Glutamatergic neuron (in vitro differentiated cells): Measurements from ENCODE around the gene ROR1. TPM values are rescaled to one million over a fixed set of nuclear protein-coding genes. Genes with fewer than 3 reads are reported as not detected.

ENCODE experiments used
- DNase-seq: peaks from one replicate; pipeline ENCODE4 v3.0.0; 2022
- H3K27ac Mint-ChIP-seq: one replicate; pipeline ENCODE4 v1.8.0; 2020; ENCODE audit warnings: mild to moderate bottlenecking, mixed read lengths, inconsistent platforms; ENCODE audit not compliant: unreplicated experiment
- H3K27me3 Mint-ChIP-seq: one replicate; pipeline ENCODE4 v1.8.0; 2020; ENCODE audit warnings: mild to moderate bottlenecking, moderate library complexity, mixed read lengths, inconsistent platforms; ENCODE audit not compliant: unreplicated experiment
- H3K36me3 Mint-ChIP-seq: one replicate; pipeline ENCODE4 v1.8.0; 2020; ENCODE audit warnings: mild to moderate bottlenecking, mixed read lengths, inconsistent platforms; ENCODE audit not compliant: unreplicated experiment
- H3K4me1 Mint-ChIP-seq: one replicate; pipeline ENCODE4 v1.8.0; 2020; ENCODE audit warnings: mild to moderate bottlenecking, low read depth, mixed read lengths, inconsistent platforms; ENCODE audit not compliant: unreplicated experiment
- H3K4me3 Mint-ChIP-seq: one replicate; pipeline ENCODE4 v1.8.0; 2020; ENCODE audit warnings: mild to moderate bottlenecking, mixed read lengths, inconsistent platforms; ENCODE audit not compliant: unreplicated experiment
- H3K9me3 Mint-ChIP-seq: one replicate; pipeline ENCODE4 v1.8.0; 2020; ENCODE audit warnings: mild to moderate bottlenecking, moderate library complexity, mixed read lengths, inconsistent platforms; ENCODE audit not compliant: unreplicated experiment
- total RNA-seq: library from RNA; stranded (reverse); fragmentation: NEBNext Ultra II Directional; extraction: Animal tissue kit (Norgen Biotek cat#: 25700); gene quantifications from one replicate; pipeline ENCODE4 v1.2.1, GENCODE V29; 2021; ENCODE audit not compliant: unreplicated experiment
- TF ChIP-seq, protein P1 (sequence below): fragments of 200-600 bp; sonication (generic); IDR thresholded peaks from one replicate; pipeline ENCODE4 v1.5.0; 2021; ENCODE audit not compliant: partially characterized antibody, unreplicated experiment

Gene ROR1
- total RNA-seq, 1 donor from 2014 or later: 11.3 TPM

DNA sequence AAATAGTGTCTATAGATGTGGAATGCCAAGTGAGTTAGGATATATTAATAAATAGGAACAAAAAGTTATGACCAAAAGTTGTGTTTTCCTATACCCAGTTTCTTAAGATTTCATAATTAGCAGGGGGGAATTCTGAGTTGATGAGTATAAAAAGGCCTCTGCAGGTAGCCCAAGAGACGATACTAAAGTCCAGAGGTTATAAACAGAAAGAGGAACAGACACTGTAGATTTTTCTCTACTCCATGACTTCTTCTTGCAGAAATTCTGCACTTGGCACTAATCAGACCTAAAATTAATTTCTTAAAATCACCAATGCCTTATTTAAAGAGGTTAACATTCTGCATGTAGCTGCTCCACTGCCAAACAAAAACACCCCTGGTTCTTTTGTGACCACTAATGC, 62.6 kb downstream of the ROR1 start:
- no peak for DNase-seq
- Mint-ChIP-seq H3K27ac (no peak overlapping the region), H3K4me1 (peaks cover 31% of the 10 kb centered on the region), H3K27me3 (no peaks in the 10 kb centered on the region), H3K36me3 (no peaks in the 10 kb centered on the region), H3K9me3 (no peaks in the 10 kb centered on the region), H3K4me3 (no peak overlapping the region)
- TF ChIP-seq, protein P1, sequence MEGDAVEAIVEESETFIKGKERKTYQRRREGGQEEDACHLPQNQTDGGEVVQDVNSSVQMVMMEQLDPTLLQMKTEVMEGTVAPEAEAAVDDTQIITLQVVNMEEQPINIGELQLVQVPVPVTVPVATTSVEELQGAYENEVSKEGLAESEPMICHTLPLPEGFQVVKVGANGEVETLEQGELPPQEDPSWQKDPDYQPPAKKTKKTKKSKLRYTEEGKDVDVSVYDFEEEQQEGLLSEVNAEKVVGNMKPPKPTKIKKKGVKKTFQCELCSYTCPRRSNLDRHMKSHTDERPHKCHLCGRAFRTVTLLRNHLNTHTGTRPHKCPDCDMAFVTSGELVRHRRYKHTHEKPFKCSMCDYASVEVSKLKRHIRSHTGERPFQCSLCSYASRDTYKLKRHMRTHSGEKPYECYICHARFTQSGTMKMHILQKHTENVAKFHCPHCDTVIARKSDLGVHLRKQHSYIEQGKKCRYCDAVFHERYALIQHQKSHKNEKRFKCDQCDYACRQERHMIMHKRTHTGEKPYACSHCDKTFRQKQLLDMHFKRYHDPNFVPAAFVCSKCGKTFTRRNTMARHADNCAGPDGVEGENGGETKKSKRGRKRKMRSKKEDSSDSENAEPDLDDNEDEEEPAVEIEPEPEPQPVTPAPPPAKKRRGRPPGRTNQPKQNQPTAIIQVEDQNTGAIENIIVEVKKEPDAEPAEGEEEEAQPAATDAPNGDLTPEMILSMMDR: no peak

DNA sequence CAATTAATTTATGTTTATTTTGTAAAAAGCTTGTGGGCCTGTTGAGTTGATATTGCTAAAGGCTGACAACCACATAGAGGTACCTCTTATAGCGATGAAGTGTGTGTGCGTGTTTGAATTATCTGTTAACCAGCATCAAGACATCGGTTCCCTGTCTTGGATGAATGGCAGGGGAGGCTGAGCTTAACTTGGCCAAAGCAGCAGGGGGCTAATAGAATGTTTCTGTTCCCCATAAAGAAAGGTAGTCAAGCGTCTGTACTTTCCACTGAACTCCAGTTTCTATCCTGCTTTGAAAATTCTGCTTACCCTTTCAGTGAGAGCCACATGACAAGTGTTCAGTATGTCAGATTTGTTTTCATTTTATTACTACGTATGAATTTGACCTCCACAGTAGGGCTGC, 63.0 kb downstream of the ROR1 start:
- no peak overlapping the region for H3K4me3 Mint-ChIP-seq
- H3K27me3 Mint-ChIP-seq: no peaks in the 10 kb centered on the region
- no peaks in the 10 kb centered on the region for H3K9me3 Mint-ChIP-seq
- H3K27ac Mint-ChIP-seq: no peak overlapping the region
- TF ChIP-seq, protein P1: no peak
- H3K4me1 Mint-ChIP-seq: peaks cover 30% of the 10 kb centered on the region
- no peaks in the 10 kb centered on the region for H3K36me3 Mint-ChIP-seq
- no peak for DNase-seq

DNA sequence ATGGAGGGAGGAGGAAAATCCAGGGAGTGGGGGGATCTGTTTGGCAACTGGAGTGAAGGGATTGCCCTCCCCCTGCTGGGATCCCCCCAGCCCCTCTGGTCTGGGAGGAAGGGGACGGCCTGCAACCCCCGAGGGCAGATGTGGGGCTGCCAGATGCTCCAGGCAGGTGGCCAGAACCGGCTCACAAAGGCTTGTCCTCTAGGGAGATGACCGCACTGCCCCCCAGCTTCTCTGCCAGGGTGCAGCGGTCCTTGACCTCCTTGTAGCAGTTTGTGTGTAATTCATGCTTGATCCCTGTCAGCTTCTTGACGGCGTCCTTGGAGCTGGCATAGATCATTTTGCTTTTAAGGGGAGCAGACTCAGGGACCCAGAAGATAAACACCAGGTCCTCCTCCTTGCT, 69.2 kb downstream of the ROR1 start:
- TF ChIP-seq, protein P1: no peak
- Mint-ChIP-seq H3K36me3 (no peaks in the 10 kb centered on the region), H3K9me3 (peaks cover 12% of the 10 kb centered on the region), H3K27me3 (peaks cover 11% of the 10 kb centered on the region), H3K4me1 (peaks cover 51% of the 10 kb centered on the region), H3K27ac (peak overlapping the region; percentile 84), H3K4me3 (peak overlapping the region; percentile 50)
- DNase-seq: peak; percentile 49

- Mint-ChIP-seq H3K27ac (peak overlapping the region; percentile 84), H3K4me3 (peak overlapping the region; percentile 48), H3K27me3 (peaks cover 11% of the 10 kb centered on the region), H3K4me1 (peaks cover 52% of the 10 kb centered on the region), H3K36me3 (no peaks in the 10 kb centered on the region), H3K9me3 (peaks cover 12% of the 10 kb centered on the region)
- TF ChIP-seq, protein P1: no peak
- no peak for DNase-seq
Observed at GRCh38 chr1:63843884-63844283, 70.1 kb downstream of the ROR1 start.

DNA sequence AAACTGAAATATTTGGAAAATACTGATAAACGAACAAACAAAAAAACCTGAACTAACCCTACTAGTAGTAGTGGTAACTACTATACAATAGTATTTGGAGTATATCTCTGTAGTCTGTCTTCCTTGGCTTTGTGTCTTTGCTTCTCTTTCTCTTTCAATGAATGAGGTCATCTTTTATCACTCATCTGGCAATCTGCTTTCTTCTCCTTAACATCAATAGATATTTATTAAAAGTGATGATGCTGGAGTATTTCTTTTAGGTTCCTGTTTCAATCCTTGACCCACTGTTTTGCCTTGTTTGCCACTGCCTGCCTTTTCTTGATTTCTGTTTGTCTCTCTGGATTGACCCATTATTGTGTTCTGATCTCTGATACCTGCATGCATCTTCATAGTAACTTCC, 71.5 kb downstream of the ROR1 start:
- DNase-seq: no peak
- peaks cover 51% of the 10 kb centered on the region for H3K4me1 Mint-ChIP-seq
- no peaks in the 10 kb centered on the region for H3K36me3 Mint-ChIP-seq
- H3K27me3 Mint-ChIP-seq: peaks cover 11% of the 10 kb centered on the region
- TF ChIP-seq, protein P1: no peak
- peaks cover 12% of the 10 kb centered on the region for H3K9me3 Mint-ChIP-seq
- no peak overlapping the region for H3K4me3 Mint-ChIP-seq
- H3K27ac Mint-ChIP-seq: peak overlapping the region; percentile 35
